H1 (cell line): Measurements from ENCODE around the gene CD68. TPM values are rescaled to one million over a fixed set of nuclear protein-coding genes. Genes with fewer than 3 reads are reported as not detected.

ENCODE experiments used
- CTCF ChIA-PET: fragments of 300-600 bp; sonication (Branson Sonifier 250); formaldehyde crosslinking; loops from one replicate; lab custom pipeline; 2021; ENCODE audit not compliant: partially characterized antibody; lab: Charles Lee
- POLR2A ChIA-PET: fragments of 300-600 bp; sonication (Branson Sonifier 250); formaldehyde crosslinking; loops from one replicate; lab custom pipeline; 2021; ENCODE audit warnings: inconsistent platforms; ENCODE audit not compliant: partially characterized antibody; lab: Charles Lee
- DNase-seq, 2 experiments: peaks; one replicate each; pipeline versions ENCODE4 v3.0.0 to v3.0.0-alpha.2; 2010 to 2022; ENCODE audit warnings: low spot score in 2 of 2, low read depth in 1 of 2, mixed read lengths in 1 of 2
- FAIRE-seq: peaks from 2 replicates; lab custom pipeline; 2011; peaks lifted over from hg19 to GRCh38; lab: Jason Lieb, UNC
- H2AFZ ChIP-seq: 2 replicates; pipeline ENCODE4 v1.8.1; 2012; ENCODE audit warnings: low read length, inconsistent platforms
- H2AK5ac ChIP-seq: 2 replicates; pipeline ENCODE4 v1.6.1; 2013; ENCODE audit warnings: low read depth, low read length
- H2BK120ac ChIP-seq: replicated peaks from 2 replicates; pipeline ENCODE3; 2013; ENCODE audit warnings: low read depth, low read length, inconsistent platforms
- H2BK12ac ChIP-seq: 2 replicates; pipeline ENCODE4 v1.6.1; 2013; ENCODE audit warnings: low read depth, low read length
- H2BK15ac ChIP-seq: 2 replicates; pipeline ENCODE4 v1.6.1; 2013; ENCODE audit warnings: low read length
- H2BK20ac ChIP-seq: 2 replicates; pipeline ENCODE4 v1.6.1; 2013; ENCODE audit warnings: low read length
- H2BK5ac ChIP-seq: 2 replicates; pipeline ENCODE4 v1.6.1; 2013; ENCODE audit warnings: low read depth, low read length
- H3K14ac ChIP-seq: 2 replicates; pipeline ENCODE4 v1.6.1; 2013; ENCODE audit warnings: inconsistent platforms; ENCODE audit not compliant: insufficient read length
- H3K18ac ChIP-seq: 2 replicates; pipeline ENCODE4 v1.6.1; 2013; ENCODE audit warnings: low read length; ENCODE audit errors: extremely low read depth
- H3K23ac ChIP-seq: 2 replicates; pipeline ENCODE4 v1.6.1; 2013; ENCODE audit warnings: inconsistent platforms; ENCODE audit not compliant: insufficient read length
- H3K23me2 ChIP-seq: 2 replicates; pipeline ENCODE4 v1.6.1; 2013; ENCODE audit warnings: low read depth, low read length
- H3K27ac ChIP-seq: 2 replicates; pipeline ENCODE4 v1.6.1; 2011; ENCODE audit warnings: low read depth, low read length, inconsistent platforms
- H3K27me3 ChIP-seq, 4 experiments: replicated peaks in 1 of 4; 1 replicate in 1 of 4; 2 replicates in 3 of 4; pipeline versions ENCODE4 v1.6.1 to v1.8.1; 2011 to 2013; ENCODE audit warnings: low read length in 3 of 4, mild to moderate bottlenecking in 3 of 4, inconsistent platforms in 2 of 4, mixed read lengths in 2 of 4, moderate library complexity in 1 of 4; ENCODE audit not compliant: control insufficient read depth in 3 of 4, insufficient read depth in 3 of 4; ENCODE audit errors: extremely low read depth in 1 of 4
- H3K36me3 ChIP-seq, 4 experiments: 2 replicates each; pipeline versions ENCODE4 v1.6.1 to v1.8.1; 2011 to 2013; ENCODE audit warnings: mild to moderate bottlenecking in 4 of 4, low read length in 3 of 4, moderate library complexity in 2 of 4, control low read depth in 1 of 4, inconsistent platforms in 1 of 4; ENCODE audit not compliant: insufficient read depth in 4 of 4, control insufficient read depth in 2 of 4
- H3K4ac ChIP-seq: replicated peaks from 2 replicates; pipeline ENCODE3; 2013; ENCODE audit warnings: low read length, low read depth, mixed read lengths, inconsistent platforms; ENCODE audit not compliant: insufficient read length
- H3K4me1 ChIP-seq, 4 experiments: replicated peaks in 1 of 4; 1 replicate in 1 of 4; 2 replicates in 3 of 4; pipeline versions ENCODE4 v1.6.1 to v1.8.1; 2011 to 2013; ENCODE audit warnings: low read length in 3 of 4, inconsistent platforms in 2 of 4, mixed read lengths in 1 of 4; ENCODE audit not compliant: insufficient read depth in 4 of 4, control insufficient read depth in 3 of 4
- H3K4me2 ChIP-seq, 2 experiments: 2 replicates each; pipeline versions ENCODE4 v1.6.1 to v1.8.1; 2011 to 2013; ENCODE audit warnings: low read depth in 2 of 2, low read length in 2 of 2, control low read depth in 1 of 2, inconsistent platforms in 1 of 2, mild to moderate bottlenecking in 1 of 2; ENCODE audit not compliant: insufficient read depth in 1 of 2
- H3K4me3 ChIP-seq, 4 experiments: fragments of 200-600, 300-600 bp in 1 of 4; sonication (generic), shearing (Covaris generic), sonication (Bioruptor Twin) in 1 of 4; 2 replicates each; pipeline versions ENCODE4 v1.5.1 to v1.8.1; 2011 to 2016; ENCODE audit warnings: low read length in 4 of 4, low read depth in 3 of 4, control low read depth in 2 of 4, inconsistent platforms in 2 of 4, mild to moderate bottlenecking in 2 of 4, mixed read lengths in 1 of 4, moderate library complexity in 1 of 4; ENCODE audit not compliant: insufficient read depth in 2 of 4; ENCODE audit errors: extremely low read depth in 1 of 4
- H3K56ac ChIP-seq: replicated peaks from 2 replicates; pipeline ENCODE3; 2013; ENCODE audit warnings: low read depth, mild to moderate bottlenecking, mixed read lengths, low read length, inconsistent platforms; ENCODE audit not compliant: insufficient read length
- H3K79me1 ChIP-seq: 2 replicates; pipeline ENCODE4 v1.6.1; 2013; ENCODE audit warnings: low read depth, low read length, control low read depth
- H3K79me2 ChIP-seq, 2 experiments: 2 replicates each; pipeline versions ENCODE4 v1.6.1 to v1.8.1; 2012 to 2013; ENCODE audit warnings: low read length in 2 of 2, mild to moderate bottlenecking in 2 of 2, inconsistent platforms in 1 of 2; ENCODE audit not compliant: insufficient read depth in 2 of 2, control insufficient read depth in 1 of 2
- H3K9ac ChIP-seq, 4 experiments: replicated peaks in 1 of 4; 1 replicate in 1 of 4; 2 replicates in 3 of 4; pipeline versions ENCODE4 v1.6.1 to v1.8.1; 2011 to 2013; ENCODE audit warnings: low read depth in 3 of 4, low read length in 3 of 4, control low read depth in 2 of 4, mild to moderate bottlenecking in 2 of 4, moderate library complexity in 2 of 4, inconsistent platforms in 1 of 4; ENCODE audit errors: extremely low read depth in 1 of 4
- H3K9me3 ChIP-seq, 2 experiments: 2 replicates each; pipeline versions ENCODE4 v1.6.1 to v1.8.1; 2012 to 2013; ENCODE audit warnings: mild to moderate bottlenecking in 2 of 2, moderate library complexity in 2 of 2, control low read depth in 1 of 2, inconsistent platforms in 1 of 2, low read depth in 1 of 2, low read length in 1 of 2, mixed read lengths in 1 of 2; ENCODE audit not compliant: insufficient read depth in 2 of 2
- H4K20me1 ChIP-seq, 2 experiments: replicated peaks in 1 of 2; 2 replicates each; pipeline versions ENCODE3 to v1.8.1; 2011 to 2013; ENCODE audit warnings: inconsistent platforms in 2 of 2, low read length in 2 of 2, mild to moderate bottlenecking in 1 of 2; ENCODE audit not compliant: insufficient read depth in 2 of 2, control insufficient read depth in 1 of 2
- H4K5ac ChIP-seq: 2 replicates; pipeline ENCODE4 v1.6.1; 2013; ENCODE audit warnings: low read length, low read depth, mixed read lengths, inconsistent platforms; ENCODE audit not compliant: insufficient read length
- H4K8ac ChIP-seq: 2 replicates; pipeline ENCODE4 v1.8.0; 2013; ENCODE audit warnings: mild to moderate bottlenecking, moderate library complexity, low read length, inconsistent platforms; ENCODE audit not compliant: insufficient read depth; ENCODE audit errors: extremely low read depth
- H4K91ac ChIP-seq: replicated peaks from 2 replicates; pipeline ENCODE3; 2013; ENCODE audit warnings: low read length, mixed read lengths, inconsistent platforms; ENCODE audit not compliant: insufficient read length
- CHD2 ChIP-seq: IDR thresholded peaks from 2 replicates; pipeline ENCODE4 v1.6.1; 2012; ENCODE audit warnings: low read length, improper control_type of control experiment
- FOSL1 ChIP-seq: IDR thresholded peaks from 2 replicates; pipeline ENCODE4 v1.6.1; 2011; ENCODE audit warnings: mild to moderate bottlenecking, low read depth, low read length, moderate library complexity; ENCODE audit not compliant: insufficient read depth
- KDM4A ChIP-seq: IDR thresholded peaks from one replicate; pipeline ENCODE4 v1.7.1; 2012; ENCODE audit warnings: low read depth, mild to moderate bottlenecking, moderate library complexity, low read length, inconsistent platforms; ENCODE audit not compliant: severe bottlenecking
- KDM5A ChIP-seq: fragments of 200-600 bp; IDR thresholded peaks from 2 replicates; pipeline ENCODE4 v1.7.1; 2012; ENCODE audit warnings: mild to moderate bottlenecking, low read length, inconsistent platforms, mixed read lengths
- NRF1 ChIP-seq: IDR thresholded peaks from 2 replicates; pipeline ENCODE4 v1.6.1; 2011; ENCODE audit warnings: mild to moderate bottlenecking, low read depth, low read length, improper control_type of control experiment
- POU5F1 ChIP-seq: IDR thresholded peaks from 2 replicates; pipeline ENCODE4 v1.6.1; 2011; ENCODE audit warnings: low read depth, mild to moderate bottlenecking, low read length, moderate library complexity
- TAF1 ChIP-seq: IDR thresholded peaks from 2 replicates; pipeline ENCODE4 v1.6.1; 2011; ENCODE audit warnings: mild to moderate bottlenecking, low read depth, low read length
- TAF7 ChIP-seq: optimal IDR thresholded peaks from 2 replicates; pipeline ENCODE3; 2011; ENCODE audit warnings: low read depth, mild to moderate bottlenecking, inconsistent platforms, low read length, moderate library complexity, borderline replicate concordance
- TBP ChIP-seq: IDR thresholded peaks from 2 replicates; pipeline ENCODE4 v1.6.1; 2011; ENCODE audit warnings: low read depth, low read length, improper control_type of control experiment
- TCF12 ChIP-seq: IDR thresholded peaks from 2 replicates; pipeline ENCODE4 v1.6.1; 2011; ENCODE audit warnings: low read depth, mild to moderate bottlenecking, low read length
- WGBS, 2 experiments: shearing (Covaris generic) in 1 of 2; methylation state at CpG; one replicate each; pipeline versions ENCODE4 v1.1.6 to v1.1.7; 2013 to 2015; ENCODE audit warnings: low lambda C conversion rate in 2 of 2, mixed read lengths in 2 of 2, inconsistent platforms in 1 of 2, low coverage in 1 of 2, missing lambda C conversion rate in 1 of 2; ENCODE audit not compliant: insufficient replicate concordance in 2 of 2, insufficient coverage in 1 of 2, insufficient read length in 1 of 2; ENCODE audit errors: extremely low coverage in 1 of 2, missing lambda C conversion rate in 1 of 2; 5-methylcytosine and 5-hydroxymethylcytosine counted together
- polyA plus RNA-seq, 7 experiments: library from polyadenylated mRNA; depleted of rRNA in 3 of 7; stranded (reverse) in 5 of 7; unstranded in 2 of 7; fragments of >200 nt in 5 of 7; fragments of 200-250 nt in 2 of 7; gene quantifications; 1 replicate in 5 of 7; 2 replicates in 1 of 7; 4 replicates in 1 of 7; pipeline versions ENCODE4 v1.2.1 to v1.2.3, GENCODE V29; 2011 to 2013; ENCODE audit warnings: missing spikeins in 2 of 7, mixed read lengths in 2 of 7
- total RNA-seq: library from RNA; stranded (reverse); fragmentation: NEBNext Ultra II Directional; extraction: Animal tissue kit (Norgen Biotek cat#: 25700); gene quantifications from 2 replicates; pipeline ENCODE4 v1.2.1, GENCODE V29; 2021
- TF ChIP-seq, protein P1 (sequence below): IDR thresholded peaks from 2 replicates; pipeline ENCODE4 v1.6.1; 2011; ENCODE audit warnings: low read depth, mild to moderate bottlenecking, low read length; ENCODE audit not compliant: insufficient read depth

Gene CD68
- total and polyA plus RNA-seq, 2 of the 8 experiments (the other 6 are each of a cell fraction or from before 2014, with no cell fraction given) = 0.18 TPM; not detected in 1

DNA sequence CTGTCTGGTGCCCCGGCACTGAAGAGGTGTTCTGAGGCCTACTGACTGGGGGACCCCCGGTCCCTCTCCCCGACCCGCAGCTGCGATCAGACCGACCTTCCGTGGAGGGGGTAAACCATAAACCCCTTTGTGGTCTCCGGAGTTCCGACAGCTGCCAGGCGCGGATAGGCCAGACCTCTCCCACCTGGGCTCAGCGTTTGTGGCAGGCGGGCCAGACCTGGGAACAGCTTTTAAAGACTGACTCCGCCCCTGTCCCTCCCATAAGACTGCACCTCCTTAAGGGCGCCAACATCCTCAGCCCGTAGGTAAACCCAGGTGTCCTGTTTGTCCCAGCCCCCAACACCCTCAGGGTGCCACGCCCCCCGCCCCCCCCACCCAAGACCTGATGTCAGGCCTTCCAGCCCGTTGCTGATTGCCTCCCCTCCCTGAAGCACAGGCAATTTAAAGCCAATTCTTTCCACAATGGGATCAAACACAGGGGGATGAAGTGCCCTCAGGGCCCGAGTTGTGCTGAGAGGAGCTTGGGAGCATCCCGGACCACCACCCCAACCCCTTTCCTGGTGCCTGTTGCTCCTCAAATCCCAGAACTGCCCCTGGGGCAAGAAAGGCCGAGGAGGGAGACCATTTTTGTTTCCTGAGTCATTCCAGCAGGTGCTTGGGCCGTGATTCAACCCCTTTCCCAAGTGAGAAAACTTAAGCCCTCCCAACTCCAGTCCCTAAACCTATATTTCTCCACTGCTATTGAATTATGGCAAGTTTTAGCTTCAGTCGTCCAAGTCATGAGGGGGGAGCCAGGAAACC, 10.7 kb downstream of the CD68 start, which contains the start of gene SOX15:
TSS of gene SOX15 (minus strand) at position 204 of the 801 bp plus-strand sequence. CDS start 418 bp downstream, outside the sequence.
- Histone ChIP-seq H3K4me3 (peak within 1 kb of the TSS; percentile 59 to 73 (median 69)), H3K27ac (peak within 1 kb of the TSS; percentile 87), H3K18ac (peak within 1 kb of the TSS; percentile 71), H4K91ac (peak within 1 kb of the TSS; percentile 3), H4K5ac (peak within 1 kb of the TSS; percentile 45), H3K56ac (no peak within 1 kb of the TSS), H2BK5ac (peak within 1 kb of the TSS; percentile 81), H2BK120ac (no peak within 1 kb of the TSS), H3K27me3 (no peaks in the 10 kb centered on the region), H3K23me2 (peaks cover 15% of the 10 kb centered on the region; the same call in 1 of the 2 replicates), H3K23ac (no peak within 1 kb of the TSS), H2AFZ (no peak within 1 kb of the TSS), H3K36me3 (peaks cover 12 to 47% (median 31%) of the 10 kb centered on the region in 4 experiments; a peak in 7 of 8 replicates), H3K14ac (no peak within 1 kb of the TSS), H4K20me1 (peaks cover 0 to 2% of the 10 kb centered on the region in 2 experiments), H3K79me1 (no peaks in the 10 kb centered on the region; the same call in none of the 2 replicates), H2BK12ac (peak within 1 kb of the TSS; percentile 68; the same call in 1 of the 2 replicates), H3K9me3 (no peaks in the 10 kb centered on the region), H3K4me1 (peaks cover 6 to 21% (median 18%) of the 10 kb centered on the region in 4 experiments), H3K9ac (peak within 1 kb of the TSS in 3 of 4 experiments; percentile 34 to 63 (median 40); a peak in 6 of 7 replicates), H2BK20ac (no peak within 1 kb of the TSS), H4K8ac (peak within 1 kb of the TSS; percentile 41), H2BK15ac (0 out of 2 replicates have a peak within 1 kb of the TSS, but pooled peaks have one; percentile 61), H2AK5ac (no peak within 1 kb of the TSS), H3K4ac (no peak within 1 kb of the TSS), H3K79me2 (no peaks in the 10 kb centered on the region), H3K4me2 (peak within 1 kb of the TSS; percentile 71 to 85)
- DNase-seq = peak in 1 of 2 experiments; percentile 79
- ChIA-PET POLR2A (interaction anchor here (0.5 to 28.5 kb wide), 30 partner anchors 8 to 354 kb away, joined by 3 to 1144 read pairs (median 6); partner anchors contain the start of genes ATP1B2, CD68, DNAH2 and EFNB3), CTCF (interaction anchor here (0.7 to 2.8 kb wide), 37 partner anchors 9 to 417 kb away, joined by 3 to 24 read pairs (median 4); partner anchors contain the start of genes ACAP1, CD68, FXR2 and PLSCR3)
- no peak for FAIRE-seq
- WGBS, 2 experiments = 31% methylated on average over 18 of the region's 24 CpGs; no CpG with 5 or more reads in 1 of the 2 experiments
- no peak for TF ChIP-seq FOSL1
- TF ChIP-seq TCF12 = 0 out of 2 replicates have a peak, but pooled peaks have one; percentile 5
- TF ChIP-seq KDM4A = no peak
- TF ChIP-seq TAF7 = peak; percentile 48
- TF ChIP-seq, protein P1, sequence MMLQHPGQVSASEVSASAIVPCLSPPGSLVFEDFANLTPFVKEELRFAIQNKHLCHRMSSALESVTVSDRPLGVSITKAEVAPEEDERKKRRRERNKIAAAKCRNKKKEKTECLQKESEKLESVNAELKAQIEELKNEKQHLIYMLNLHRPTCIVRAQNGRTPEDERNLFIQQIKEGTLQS = no peak
- no peak for TF ChIP-seq POU5F1
- TF ChIP-seq TBP = peak; percentile 90
- TF ChIP-seq NRF1 = no peak
- TF ChIP-seq TAF1 = peak; percentile 85
- TF ChIP-seq KDM5A = no peak
- TF ChIP-seq CHD2 = no peak
